ENCODE results near the gene CEP128. TPM values are rescaled to one million over a fixed set of nuclear protein-coding genes. Genes with fewer than 3 reads are reported as not detected.

Gene CEP128
- total and polyA plus RNA-seq, 3 donors from 2014 or later: 8.5 to 30.9 (median 15.3) TPM

GRCh38 chr14:80645667-80646413 lies 295.7 kb downstream of the CEP128 start:
- 85 to 88% methylated on average over 5 of the region's 5 CpGs for WGBS, 2 donors
- H3K4me1 ChIP-seq: no peaks in the 10 kb centered on the region
- no peaks in the 10 kb centered on the region for H3K36me3 ChIP-seq (ENCODE audit: low read depth, missing control alignments)
- H3K27ac ChIP-seq: no peak overlapping the region
- no peak overlapping the region for H3K4me3 ChIP-seq
- no peaks in the 10 kb centered on the region for H3K9me3 ChIP-seq
- no peaks in the 10 kb centered on the region for H3K27me3 ChIP-seq
- intact Hi-C loops (cut with DNase I; ENCODE audit: low total_unique reads): no loop called here
- TF ChIP-seq CTCF (IDR thresholded peaks at IDR 0.05) (no peak), POLR2A (IDR thresholded peaks at IDR 0.05) (no peak)
- DNase-seq: no peak

GRCh38 chr14:80644826-80645225 lies 296.7 kb downstream of the CEP128 start:
- H3K27me3 ChIP-seq: no peaks in the 10 kb centered on the region
- intact Hi-C loops (cut with DNase I; ENCODE audit: low total_unique reads): no loop called here
- TF ChIP-seq POLR2A (IDR thresholded peaks at IDR 0.05): no peak
- TF ChIP-seq CTCF (IDR thresholded peaks at IDR 0.05): no peak
- H3K27ac ChIP-seq: no peak overlapping the region
- 66 to 70% methylated on average over 2 of the region's 2 CpGs for WGBS, 2 donors
- H3K36me3 ChIP-seq (ENCODE audit: low read depth, missing control alignments): no peaks in the 10 kb centered on the region
- H3K4me3 ChIP-seq: no peak overlapping the region
- no peak for DNase-seq
- no peaks in the 10 kb centered on the region for H3K9me3 ChIP-seq
- no peaks in the 10 kb centered on the region for H3K4me1 ChIP-seq

GRCh38 chr14:80638620-80639515 lies 302.7 kb downstream of the CEP128 start:
- H3K27ac ChIP-seq: no peak overlapping the region
- no peak for DNase-seq
- WGBS, 2 donors: 94 to 99% methylated on average over 6 of the region's 6 CpGs

More at GRCh38 chr14:80638620-80639515, 302.7 kb downstream of the CEP128 start:
- Histone ChIP-seq H3K27me3 (no peaks in the 10 kb centered on the region), H3K9me3 (no peaks in the 10 kb centered on the region), H3K4me1 (no peaks in the 10 kb centered on the region), H3K36me3 (ENCODE audit: low read depth, missing control alignments) (no peaks in the 10 kb centered on the region), H3K4me3 (no peak overlapping the region)
- intact Hi-C loops (cut with DNase I; ENCODE audit: low total_unique reads): no loop called here
- no peak for TF ChIP-seq CTCF (IDR thresholded peaks at IDR 0.05)
- no peak for TF ChIP-seq POLR2A (IDR thresholded peaks at IDR 0.05)
